ENCODE data around the gene CDA. TPM values are rescaled to one million over a fixed set of nuclear protein-coding genes. Genes with fewer than 3 reads are reported as not detected.

The CDA gene
- total RNA-seq (1 to 10 TPM in 7 of 9 donors, under 1 TPM in 1, not detected in 1; 0.33 to 4.8 (median 3.1) TPM), polyA plus RNA-seq (10 to 100 TPM in 2 of 3 donors, 1 to 10 TPM in 1; 5.3 to 11.8 (median 11.5) TPM)
- long read RNA-seq, donor 1 = 0 reads
- long read RNA-seq, donor 2 = 0 reads
- long read RNA-seq, donor 3, partial matches to known transcripts = 0 of 1 reads
- long read RNA-seq, donor 3, other reads (novel, unspliced or antisense) = 0 of 1 reads
- long read RNA-seq, donor 4, partial matches to known transcripts = 0 of 3 reads
- long read RNA-seq, donor 4, other reads (novel, unspliced or antisense) = 0 of 3 reads
- long read RNA-seq, donor 5, partial matches to known transcripts = 0 of 4 reads
- long read RNA-seq, donor 5, other reads (novel, unspliced or antisense) = 0 of 4 reads
- long read RNA-seq, donor 6, partial matches to known transcripts = 0 of 1 reads
- long read RNA-seq, donor 6, other reads (novel, unspliced or antisense) = 0 of 1 reads
- long read RNA-seq, donor 7, partial matches to known transcripts = 0 of 2 reads
- long read RNA-seq, donor 7, other reads (novel, unspliced or antisense) = 0 of 2 reads
- long read RNA-seq, donor 8, partial matches to known transcripts = 0 of 3 reads
- long read RNA-seq, donor 8, other reads (novel, unspliced or antisense) = 0 of 3 reads
- long read RNA-seq, donor 9 = 0 reads
- long read RNA-seq, donor 10 = 0 reads

DNA sequence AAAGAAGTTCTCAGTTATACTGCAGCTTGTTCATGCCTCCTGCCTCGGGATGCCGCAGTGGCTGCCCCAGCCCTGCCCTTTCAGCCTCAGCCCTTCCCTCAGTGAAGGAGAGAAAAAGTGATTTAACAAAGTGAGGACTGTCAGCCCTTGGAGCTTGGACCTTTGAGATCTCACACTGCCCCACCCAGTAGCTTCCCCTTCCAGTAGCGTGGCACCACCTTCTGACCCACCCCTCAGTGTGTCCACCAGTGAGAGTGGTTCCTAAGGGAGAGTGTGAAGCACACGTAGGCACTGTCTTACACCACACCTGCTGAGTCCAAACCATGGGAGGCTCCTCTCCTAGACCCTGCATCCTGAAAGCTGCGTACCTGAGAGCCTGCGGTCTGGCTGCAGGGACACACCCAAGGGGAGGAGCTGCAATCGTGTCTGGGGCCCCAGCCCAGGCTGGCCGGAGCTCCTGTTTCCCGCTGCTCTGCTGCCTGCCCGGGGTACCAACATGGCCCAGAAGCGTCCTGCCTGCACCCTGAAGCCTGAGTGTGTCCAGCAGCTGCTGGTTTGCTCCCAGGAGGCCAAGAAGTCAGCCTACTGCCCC lies at the start of gene CDA:
CDA (plus strand) TSS at position 464 of the 592 bp plus-strand sequence; CDS start at position 497, 33 bp downstream.
- Histone ChIP-seq H3K36me3 (replicated peaks in 1 of 2) (no peaks in the 10 kb centered on the region), H3K27ac (peak within 1 kb of the TSS in 4 of 5 donors; percentile 3 to 79 (median 30)), H3K9me3 (replicated peaks in 1 of 3) (no peaks in the 10 kb centered on the region), H3K27me3 (no peaks in the 10 kb centered on the region), H3K4me3 (peak within 1 kb of the TSS in 1 of 4 donors; percentile 30), H3K4me1 (replicated peaks in 1 of 2) (peaks cover 4 to 13% of the 10 kb centered on the region in 2 donors)
- no peak for TF ChIP-seq POLR2A (IDR thresholded peaks at IDR 0.05)
- TF ChIP-seq, protein P1, sequence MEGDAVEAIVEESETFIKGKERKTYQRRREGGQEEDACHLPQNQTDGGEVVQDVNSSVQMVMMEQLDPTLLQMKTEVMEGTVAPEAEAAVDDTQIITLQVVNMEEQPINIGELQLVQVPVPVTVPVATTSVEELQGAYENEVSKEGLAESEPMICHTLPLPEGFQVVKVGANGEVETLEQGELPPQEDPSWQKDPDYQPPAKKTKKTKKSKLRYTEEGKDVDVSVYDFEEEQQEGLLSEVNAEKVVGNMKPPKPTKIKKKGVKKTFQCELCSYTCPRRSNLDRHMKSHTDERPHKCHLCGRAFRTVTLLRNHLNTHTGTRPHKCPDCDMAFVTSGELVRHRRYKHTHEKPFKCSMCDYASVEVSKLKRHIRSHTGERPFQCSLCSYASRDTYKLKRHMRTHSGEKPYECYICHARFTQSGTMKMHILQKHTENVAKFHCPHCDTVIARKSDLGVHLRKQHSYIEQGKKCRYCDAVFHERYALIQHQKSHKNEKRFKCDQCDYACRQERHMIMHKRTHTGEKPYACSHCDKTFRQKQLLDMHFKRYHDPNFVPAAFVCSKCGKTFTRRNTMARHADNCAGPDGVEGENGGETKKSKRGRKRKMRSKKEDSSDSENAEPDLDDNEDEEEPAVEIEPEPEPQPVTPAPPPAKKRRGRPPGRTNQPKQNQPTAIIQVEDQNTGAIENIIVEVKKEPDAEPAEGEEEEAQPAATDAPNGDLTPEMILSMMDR (IDR thresholded peaks at IDR 0.05) = no peak
- WGBS, 4 donors = 37 to 55% (median 43%) methylated on average over 5 to 11 of the region's 11 CpGs
- DNase-seq = no peak
- intact Hi-C loops (cut with DNase I) = no loop called here

DNA sequence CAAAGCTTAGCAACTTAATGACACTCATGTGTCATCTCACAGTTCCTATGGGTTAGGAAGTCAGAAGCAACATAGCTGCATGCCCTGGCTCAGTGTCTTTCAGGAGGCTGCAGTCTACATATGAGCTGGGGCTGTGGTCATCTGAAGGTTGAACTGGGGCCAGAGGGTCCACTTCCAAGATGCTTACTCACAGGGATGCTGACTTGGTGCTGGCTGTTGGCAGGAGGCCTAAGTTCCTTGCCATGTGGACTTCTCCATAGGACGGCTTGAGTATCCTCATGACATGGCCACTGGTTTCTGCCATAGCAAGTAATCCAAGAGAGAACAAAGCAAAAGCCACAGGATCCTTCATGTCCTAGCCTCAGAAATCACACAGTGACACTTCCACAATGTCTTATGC lies 48.6 kb upstream of the CDA start:
- WGBS, 4 donors = 67 to 82% (median 69%) methylated on average over 1 of the region's 1 CpG; no CpG with 5 or more reads in 1 of the 4 donors
- TF ChIP-seq POLR2A (IDR thresholded peaks at IDR 0.05) = no peak
- TF ChIP-seq, protein P1 (IDR thresholded peaks at IDR 0.05) = no peak
- Histone ChIP-seq H3K27ac (no peak overlapping the region), H3K36me3 (replicated peaks in 1 of 2) (no peaks in the 10 kb centered on the region), H3K4me3 (no peak overlapping the region), H3K27me3 (no peaks in the 10 kb centered on the region), H3K4me1 (replicated peaks in 1 of 2) (peaks cover 4 to 6% of the 10 kb centered on the region in 2 donors), H3K9me3 (replicated peaks in 1 of 3) (no peaks in the 10 kb centered on the region)
- no peak for DNase-seq
- intact Hi-C loops (cut with DNase I) = no loop called here

DNA sequence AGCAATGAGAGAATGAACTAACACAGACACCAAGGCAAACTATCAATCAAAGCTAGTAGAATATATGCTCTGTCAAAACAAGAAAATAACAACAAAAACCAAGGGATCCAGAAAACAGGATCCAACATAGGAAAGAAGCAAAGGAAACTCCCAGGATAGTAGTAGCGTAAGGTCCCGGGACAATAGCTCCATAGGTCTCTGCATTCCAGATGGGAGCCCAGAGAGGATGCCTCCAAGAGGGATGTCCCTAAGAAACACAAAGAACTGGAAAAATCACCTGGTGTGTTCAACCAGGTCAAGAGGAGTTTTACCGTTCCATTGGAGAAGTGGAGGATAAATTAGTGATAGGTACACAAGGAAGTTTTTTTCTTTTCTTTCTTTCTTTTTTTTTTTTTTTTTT lies 42.3 kb upstream of the CDA start:
- no peak for DNase-seq
- intact Hi-C loops (cut with DNase I) = no loop called here
- Histone ChIP-seq H3K27ac (no peak overlapping the region), H3K27me3 (no peaks in the 10 kb centered on the region), H3K9me3 (replicated peaks in 1 of 3) (no peaks in the 10 kb centered on the region), H3K4me3 (no peak overlapping the region), H3K36me3 (replicated peaks in 1 of 2) (no peaks in the 10 kb centered on the region), H3K4me1 (replicated peaks in 1 of 2) (peaks cover 9 to 10% of the 10 kb centered on the region in 2 donors)
- TF ChIP-seq, protein P1 (IDR thresholded peaks at IDR 0.05) = no peak
- TF ChIP-seq POLR2A (IDR thresholded peaks at IDR 0.05) = no peak
- WGBS, 4 donors = 87 to 95% (median 90%) methylated on average over 3 of the region's 3 CpGs

DNA sequence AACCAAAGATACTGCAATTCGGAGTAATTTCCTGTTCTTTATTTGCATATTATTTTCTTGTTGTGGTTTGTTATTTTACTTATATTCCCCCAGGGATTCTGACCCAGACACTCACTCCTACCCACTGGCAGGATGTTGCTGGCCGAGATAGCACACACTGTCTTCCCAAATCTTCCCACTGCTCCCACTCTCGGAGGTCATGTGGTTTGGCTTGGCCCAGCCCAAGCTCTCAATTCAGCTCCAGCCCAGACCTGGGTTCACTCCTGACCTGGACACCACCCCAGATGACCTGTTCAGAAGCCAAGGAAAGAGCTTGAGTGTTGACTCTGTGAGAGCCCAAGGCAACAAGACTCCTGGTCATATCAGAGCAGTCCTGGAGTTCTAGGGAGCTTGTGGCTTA lies 37.7 kb upstream of the CDA start:
- TF ChIP-seq, protein P1 (IDR thresholded peaks at IDR 0.05) = no peak
- peak in 1 of 2 donors; percentile 1 for TF ChIP-seq POLR2A (IDR thresholded peaks at IDR 0.05)
- Histone ChIP-seq H3K9me3 (replicated peaks in 1 of 3) (no peaks in the 10 kb centered on the region), H3K4me3 (peak overlapping the region in 1 of 4 donors; percentile 54), H3K4me1 (replicated peaks in 1 of 2) (peaks cover 46 to 48% of the 10 kb centered on the region in 2 donors), H3K27ac (peak overlapping the region; percentile 65 to 99 (median 95)), H3K27me3 (no peaks in the 10 kb centered on the region), H3K36me3 (replicated peaks in 1 of 2) (no peaks in the 10 kb centered on the region)
- 30 to 45% (median 43%) methylated on average over 3 of the region's 3 CpGs for WGBS, 4 donors
- DNase-seq = peak in 6 of 7 donors; percentile 33 to 72 (median 60)
- intact Hi-C loops (cut with DNase I) = no loop called here

All from adrenal gland (tissue), 19 donors.